HepG2 (cell line): ENCODE data around the gene PLPPR2. TPM values are rescaled to one million over a fixed set of nuclear protein-coding genes. Genes with fewer than 3 reads are reported as not detected.

ENCODE experiments used
- BCL3 ChIP-seq: sonication (generic); formaldehyde crosslinking; IDR thresholded peaks from 2 replicates; pipeline ENCODE4 v1.5.1; 2020; ENCODE audit warnings: mild to moderate bottlenecking, missing genetic modification reagents, moderate library complexity
- CHCHD3 ChIP-seq: sonication (generic); formaldehyde crosslinking; IDR thresholded peaks from 2 replicates; pipeline ENCODE4 v1.8.0; 2022; ENCODE audit warnings: mild to moderate bottlenecking, missing genetic modification reagents, moderate library complexity
- DNMT3B ChIP-seq: conservative IDR thresholded peaks from 2 replicates; pipeline ENCODE4 v1.6.1; 2016; ENCODE audit warnings: missing biosample characterization, control low read depth
- GABPB1 ChIP-seq: IDR thresholded peaks from 2 replicates; pipeline ENCODE4 v1.6.1; 2016; ENCODE audit warnings: mild to moderate bottlenecking, missing genetic modification reagents, moderate library complexity, missing compliant biosample characterization
- GMEB2 ChIP-seq: IDR thresholded peaks from 2 replicates; pipeline ENCODE4 v1.6.1; 2016; ENCODE audit warnings: missing biosample characterization, missing genetic modification reagents, low read depth
- HOMEZ ChIP-seq: IDR thresholded peaks from 2 replicates; pipeline ENCODE4 v1.6.1; 2016; ENCODE audit warnings: low read depth
- KLF16 ChIP-seq, 2 experiments: sonication (generic) in 1 of 2; formaldehyde crosslinking in 1 of 2; IDR thresholded peaks; 2 replicates each; pipeline versions ENCODE4 v1.6.1 to v1.8.0; 2016 to 2023; ENCODE audit warnings: missing genetic modification reagents in 2 of 2, missing compliant biosample characterization in 1 of 2
- NCOR1 ChIP-seq: fragments of 200-600 bp; sonication (generic); IDR thresholded peaks from 2 replicates; pipeline ENCODE4 v1.7.0; 2017; ENCODE audit warnings: antibody characterized with exemption, low read length, borderline replicate concordance
- PATZ1 ChIP-seq: sonication (generic); formaldehyde crosslinking; IDR thresholded peaks from 2 replicates; pipeline ENCODE4 v1.4.0; 2020; ENCODE audit warnings: missing genetic modification reagents
- PRDM4 ChIP-seq: sonication (generic); formaldehyde crosslinking; IDR thresholded peaks from 2 replicates; pipeline ENCODE4 v1.9.0; 2021; ENCODE audit warnings: missing genetic modification reagents, borderline replicate concordance
- SNAPC5 ChIP-seq: sonication (generic); formaldehyde crosslinking; IDR thresholded peaks from 2 replicates; pipeline ENCODE4 v1.8.1; 2023; ENCODE audit warnings: mild to moderate bottlenecking, missing genetic modification reagents, borderline replicate concordance
- SRSF9 ChIP-seq: fragments of 200-400 bp; formaldehyde crosslinking; IDR thresholded peaks from 2 replicates; pipeline ENCODE4 v1.6.1; 2018; ENCODE audit warnings: borderline replicate concordance, mild to moderate bottlenecking, low read depth, low read length; ENCODE audit not compliant: insufficient read depth, poor library complexity, severe bottlenecking
- TGIF2 ChIP-seq: IDR thresholded peaks from 2 replicates; pipeline ENCODE4 v1.6.1; 2016; ENCODE audit warnings: control low read depth, missing compliant biosample characterization
- XBP1 ChIP-seq: sonication (generic); formaldehyde crosslinking; IDR thresholded peaks from 2 replicates; pipeline ENCODE4 v1.5.0; 2020; ENCODE audit warnings: missing genetic modification reagents
- ZNF205 ChIP-seq: IDR thresholded peaks from 2 replicates; pipeline ENCODE4 v1.6.1; 2018; ENCODE audit warnings: missing biosample characterization, missing genetic modification reagents
- ZNF282 ChIP-seq: fragments of 450-650 bp; IDR thresholded peaks from 2 replicates; pipeline ENCODE4 v1.6.1; 2018; ENCODE audit not compliant: partially characterized antibody
- ZNF530 ChIP-seq: sonication (generic); formaldehyde crosslinking; IDR thresholded peaks from 2 replicates; pipeline ENCODE4 v1.5.0; 2020; ENCODE audit warnings: low read depth, mild to moderate bottlenecking, missing genetic modification reagents
- ZNF572 ChIP-seq: sonication (generic); formaldehyde crosslinking; IDR thresholded peaks from 2 replicates; pipeline ENCODE4 v1.5.1; 2020; ENCODE audit warnings: mild to moderate bottlenecking, missing genetic modification reagents
- ZNF772 ChIP-seq: sonication (generic); formaldehyde crosslinking; IDR thresholded peaks from 2 replicates; pipeline ENCODE4 v1.5.0; 2020; ENCODE audit warnings: mild to moderate bottlenecking, missing genetic modification reagents
- polyA plus RNA-seq, 8 experiments: library from polyadenylated mRNA; depleted of rRNA in 3 of 8; stranded (reverse) in 7 of 8; unstranded in 1 of 8; fragments of >200 nt; fragmentation: Illumina TruSeq in 4 of 8; extraction: Trizol in 4 of 8; gene quantifications; 2 replicates each; pipeline versions ENCODE4 v1.2.1 to v1.2.3, GENCODE V29; 2011 to 2016; ENCODE audit warnings: low read depth in 4 of 8, missing spikeins in 1 of 8, mixed read lengths in 1 of 8; ENCODE audit not compliant: insufficient read depth in 1 of 8
- total RNA-seq, 5 experiments: library from RNA; depleted of rRNA; stranded (reverse); fragments of >200 nt; fragmentation: Illumina TruSeq; extraction: Trizol; gene quantifications; 2 replicates each; pipeline ENCODE4 v1.2.3, GENCODE V29; 2016; ENCODE audit warnings: low read depth in 1 of 5

Gene PLPPR2
- total and polyA plus RNA-seq, 2 of the 13 experiments (the other 11 are each of a cell fraction or from before 2014, with no cell fraction given): 1.5 to 2.1 TPM

GRCh38 chr19:11382898-11383705 is 27.9 kb downstream of the PLPPR2 start (continued):
- TF ChIP-seq GMEB2: no peak
- no peak for TF ChIP-seq HOMEZ (CRISPR knock-in tag)
- TF ChIP-seq ZNF282: no peak
- TF ChIP-seq ZNF530 (CRISPR knock-in tag): no peak
- 0 out of 2 replicates have a peak, but pooled peaks have one; percentile 71 for TF ChIP-seq ZNF572
- peak; percentile 72 for TF ChIP-seq PATZ1 (CRISPR knock-in tag)
- no peak for TF ChIP-seq XBP1 (CRISPR knock-in tag)
- TF ChIP-seq CHCHD3 (CRISPR knock-in tag): no peak
- peak; percentile 63 for TF ChIP-seq GABPB1
- no peak for TF ChIP-seq PRDM4
- TF ChIP-seq BCL3 (CRISPR knock-in tag): no peak; the same call in 1 of the 2 replicates
- TF ChIP-seq SNAPC5 (CRISPR knock-in tag): no peak
- no peak for TF ChIP-seq NCOR1
- TF ChIP-seq KLF16 (CRISPR knock-in tag; IDR thresholded peaks at IDR 0.05): no peak
- TF ChIP-seq TGIF2 (CRISPR knock-in tag): no peak
- no peak for TF ChIP-seq SRSF9
- TF ChIP-seq ZNF205 (CRISPR knock-in tag): no peak
- TF ChIP-seq DNMT3B (CRISPR knock-in tag): no peak
- TF ChIP-seq ZNF772: 0 out of 2 replicates have a peak, but pooled peaks have one; percentile 23
